OCI-LY7 (cell line): ENCODE measurements around the gene SLC25A21. TPM values are rescaled to one million over a fixed set of nuclear protein-coding genes. Genes with fewer than 3 reads are reported as not detected.

Experiments used
- BruUV-seq: library from RNA; stranded (reverse); fragments of 400-500 nt; replicated peaks from 2 replicates; lab custom pipeline; 2021; lab: Mats Ljungman, UMichigan
- CTCF ChIA-PET: fragments of 300-600 bp; sonication (Branson Sonifier 250); formaldehyde crosslinking; loops from one replicate; lab custom pipeline; 2022; ENCODE audit warnings: antibody characterized with exemption; ENCODE audit not compliant: unreplicated experiment; lab: Charles Lee
- POLR2A ChIA-PET: fragments of 300-600 bp; sonication (Branson Sonifier 250); formaldehyde crosslinking; loops from one replicate; lab custom pipeline; 2022; ENCODE audit warnings: antibody characterized with exemption; lab: Charles Lee
- DNase-seq: peaks from one replicate; pipeline ENCODE4 v3.0.0-alpha.2; 2015; ENCODE audit warnings: low spot score
- H2AFZ ChIP-seq: fragments of 200-600 bp; sonication (generic), shearing (Covaris generic); 2 replicates; pipeline ENCODE4 v1.6.1; 2014; ENCODE audit warnings: mild to moderate bottlenecking, antibody characterized with exemption, low read length, moderate library complexity
- H3K27ac ChIP-seq: fragments of 200-600 bp; sonication (generic); 2 replicates; pipeline ENCODE4 v1.5.1; 2014; ENCODE audit warnings: mixed run types, low read depth, mild to moderate bottlenecking, moderate library complexity, low read length, inconsistent platforms; ENCODE audit not compliant: poor library complexity, severe bottlenecking
- H3K36me3 ChIP-seq: fragments of 200-600 bp; sonication (generic); 2 replicates; pipeline ENCODE4 v1.6.1; 2014; ENCODE audit warnings: mild to moderate bottlenecking, antibody characterized with exemption, low read length, moderate library complexity, mixed read lengths; ENCODE audit not compliant: insufficient read depth
- H3K4me1 ChIP-seq: fragments of 200-600 bp; sonication (generic); 2 replicates; pipeline ENCODE4 v1.5.1; 2014; ENCODE audit warnings: mild to moderate bottlenecking, low read length; ENCODE audit not compliant: insufficient read depth, poor library complexity, severe bottlenecking
- H3K4me2 ChIP-seq: fragments of 200-600 bp; sonication (generic); 2 replicates; pipeline ENCODE4 v1.6.1; 2014; ENCODE audit warnings: mild to moderate bottlenecking, low read length
- H3K4me3 ChIP-seq: fragments of 200-600 bp; sonication (generic); 2 replicates; pipeline ENCODE4 v1.5.1; 2014; ENCODE audit warnings: mild to moderate bottlenecking, low read depth, low read length; ENCODE audit not compliant: poor library complexity, severe bottlenecking
- H3K79me2 ChIP-seq: fragments of 200-600 bp; sonication (generic); 2 replicates; pipeline ENCODE4 v1.6.1; 2016; ENCODE audit warnings: low read depth, mild to moderate bottlenecking, low read length, moderate library complexity, mixed read lengths; ENCODE audit not compliant: insufficient read depth
- H3K9me2 ChIP-seq: fragments of 200-600 bp; sonication (generic); 2 replicates; pipeline ENCODE4 v1.6.1; 2016; ENCODE audit warnings: mild to moderate bottlenecking, low read length, mixed read lengths; ENCODE audit not compliant: insufficient read depth
- H3K9me3 ChIP-seq: fragments of 200-600 bp; sonication (generic); 2 replicates; pipeline ENCODE4 v1.6.1; 2014; ENCODE audit warnings: mild to moderate bottlenecking, mixed run types, low read length, mixed read lengths
- H4K20me1 ChIP-seq: fragments of 200-600 bp; sonication (generic); 2 replicates; pipeline ENCODE4 v1.6.1; 2014; ENCODE audit warnings: mild to moderate bottlenecking, antibody characterized with exemption, low read length, moderate library complexity, mixed read lengths; ENCODE audit not compliant: insufficient read depth
- EZH2phosphoT487 ChIP-seq: fragments of 200-600 bp; sonication (generic); IDR thresholded peaks from 2 replicates; pipeline ENCODE4 v1.6.1; 2018; ENCODE audit warnings: low read depth, borderline replicate concordance, mild to moderate bottlenecking, mixed run types, antibody characterized with exemption, low read length, moderate library complexity, mixed read lengths
- intact Hi-C: fragments of 100-400 bp; cut with micrococcal nuclease; formaldehyde crosslinking; loops from one replicate; pipeline ENCODE4 v1.10.0; 2022; ENCODE audit not compliant: unreplicated experiment
- total RNA-seq, 2 experiments: library from RNA; depleted of rRNA in 1 of 2; stranded (reverse); fragments of >200 nt in 1 of 2; shearing (Covaris generic) in 1 of 2; gene quantifications; 2 replicates each; pipeline ENCODE4 v1.2.3, GENCODE V29; 2014 to 2022
- TF ChIP-seq, protein P1 (sequence below): fragments of 200-600 bp; sonication (generic); conservative IDR thresholded peaks from 2 replicates; pipeline ENCODE4 v1.5.1; 2014; ENCODE audit warnings: mild to moderate bottlenecking, antibody characterized with exemption, low read length, moderate library complexity, mixed read lengths

SLC25A21 gene
- total RNA-seq, 2 experiments from 2014 or later: not detected

DNA sequence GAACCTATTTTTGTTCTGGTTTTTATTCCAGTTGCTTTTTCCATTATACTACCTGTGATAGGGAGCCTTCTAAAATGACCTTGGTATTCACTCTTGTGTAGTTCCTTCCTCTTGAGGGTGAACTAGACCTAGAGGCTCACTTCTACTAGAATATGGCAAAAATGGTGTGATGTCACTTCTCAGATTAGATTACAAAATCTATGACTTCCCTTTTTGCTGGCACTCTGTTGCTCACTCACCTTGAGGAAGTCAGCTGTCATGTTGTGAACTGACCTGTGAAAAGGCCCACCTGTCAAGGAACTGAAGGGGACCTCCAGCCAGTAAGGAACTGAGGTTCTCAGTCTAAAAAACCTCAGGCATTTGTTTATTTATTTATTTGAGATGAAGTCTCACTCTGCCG is 31.0 kb upstream of the SLC25A21 start:
- Histone ChIP-seq H3K4me3 (no peak overlapping the region), H3K4me2 (no peak overlapping the region), H4K20me1 (no peaks in the 10 kb centered on the region), H3K27ac (no peak overlapping the region), H3K36me3 (no peaks in the 10 kb centered on the region), H3K4me1 (no peaks in the 10 kb centered on the region), H2AFZ (no peak overlapping the region), H3K79me2 (no peaks in the 10 kb centered on the region), H3K9me2 (no peaks in the 10 kb centered on the region), H3K9me3 (0 out of 2 replicates have a peak, but pooled peaks cover 7% of the 10 kb centered on the region)
- POLR2A ChIA-PET: interaction anchor here (0.6 kb wide), 1 partner anchor 630 kb away, joined by 4 read pairs; no protein-coding TSS in a partner anchor
- no TSS peak for BruUV-seq
- TF ChIP-seq, protein P1, sequence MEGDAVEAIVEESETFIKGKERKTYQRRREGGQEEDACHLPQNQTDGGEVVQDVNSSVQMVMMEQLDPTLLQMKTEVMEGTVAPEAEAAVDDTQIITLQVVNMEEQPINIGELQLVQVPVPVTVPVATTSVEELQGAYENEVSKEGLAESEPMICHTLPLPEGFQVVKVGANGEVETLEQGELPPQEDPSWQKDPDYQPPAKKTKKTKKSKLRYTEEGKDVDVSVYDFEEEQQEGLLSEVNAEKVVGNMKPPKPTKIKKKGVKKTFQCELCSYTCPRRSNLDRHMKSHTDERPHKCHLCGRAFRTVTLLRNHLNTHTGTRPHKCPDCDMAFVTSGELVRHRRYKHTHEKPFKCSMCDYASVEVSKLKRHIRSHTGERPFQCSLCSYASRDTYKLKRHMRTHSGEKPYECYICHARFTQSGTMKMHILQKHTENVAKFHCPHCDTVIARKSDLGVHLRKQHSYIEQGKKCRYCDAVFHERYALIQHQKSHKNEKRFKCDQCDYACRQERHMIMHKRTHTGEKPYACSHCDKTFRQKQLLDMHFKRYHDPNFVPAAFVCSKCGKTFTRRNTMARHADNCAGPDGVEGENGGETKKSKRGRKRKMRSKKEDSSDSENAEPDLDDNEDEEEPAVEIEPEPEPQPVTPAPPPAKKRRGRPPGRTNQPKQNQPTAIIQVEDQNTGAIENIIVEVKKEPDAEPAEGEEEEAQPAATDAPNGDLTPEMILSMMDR: no peak
- no peak for TF ChIP-seq EZH2phosphoT487
- CTCF ChIA-PET: no interaction called here
- intact Hi-C loops: no loop called here
- no peak for DNase-seq

- Histone ChIP-seq H3K9me2 (no peaks in the 10 kb centered on the region), H3K36me3 (no peaks in the 10 kb centered on the region), H3K79me2 (no peaks in the 10 kb centered on the region), H3K4me3 (no peak overlapping the region), H2AFZ (no peak overlapping the region), H3K9me3 (0 out of 2 replicates have a peak, but pooled peaks cover 7% of the 10 kb centered on the region), H3K4me1 (no peaks in the 10 kb centered on the region), H4K20me1 (no peaks in the 10 kb centered on the region), H3K4me2 (no peak overlapping the region), H3K27ac (no peak overlapping the region)
- intact Hi-C loops: no loop called here
- ChIA-PET POLR2A (interaction anchor here (0.6 kb wide), 1 partner anchor 630 kb away, joined by 4 read pairs; no protein-coding TSS in a partner anchor), CTCF (no interaction called here)
- DNase-seq: no peak
- TF ChIP-seq, protein P1: no peak
- no peak for TF ChIP-seq EZH2phosphoT487
- BruUV-seq: no TSS peak
Measured at GRCh38 chr14:37202812-37203211, 30.4 kb upstream of the SLC25A21 start.

DNA sequence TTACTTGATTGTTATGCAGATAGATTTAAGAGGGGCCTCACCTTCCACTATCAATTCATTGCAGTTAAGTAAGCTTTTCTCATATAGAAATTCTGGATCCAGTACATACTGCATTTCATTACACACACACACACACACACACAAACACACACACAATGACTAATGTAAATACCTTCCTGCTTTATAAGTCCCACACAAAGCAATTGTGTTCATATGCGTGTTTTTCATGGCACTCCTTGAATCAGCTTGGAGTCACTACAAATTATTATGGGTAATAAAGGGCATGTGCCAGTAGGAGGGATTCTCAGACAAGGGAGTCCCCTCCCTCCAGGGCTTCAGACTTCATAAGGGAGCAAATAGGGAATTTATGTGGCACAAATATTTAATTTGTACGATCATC is 29.9 kb upstream of the SLC25A21 start:
- ChIA-PET POLR2A (no interaction called here), CTCF (no interaction called here)
- TF ChIP-seq, protein P1: no peak
- no peak for TF ChIP-seq EZH2phosphoT487
- no peak overlapping the region for H2AFZ ChIP-seq
- no peaks in the 10 kb centered on the region for H3K9me2 ChIP-seq
- 0 out of 2 replicates have a peak, but pooled peaks cover 7% of the 10 kb centered on the region for H3K9me3 ChIP-seq
- H3K4me1 ChIP-seq: no peaks in the 10 kb centered on the region
- intact Hi-C loops: no loop called here
- DNase-seq: no peak
- H3K79me2 ChIP-seq: no peaks in the 10 kb centered on the region
- BruUV-seq: no TSS peak
- no peak overlapping the region for H3K27ac ChIP-seq
- H3K36me3 ChIP-seq: no peaks in the 10 kb centered on the region
- no peak overlapping the region for H3K4me3 ChIP-seq
- no peaks in the 10 kb centered on the region for H4K20me1 ChIP-seq
- H3K4me2 ChIP-seq: no peak overlapping the region
